HG02588 (cell line): Measurements from ENCODE around the gene KLHL29.

Experiments used
- ATAC-seq: cut with Tn5 transposase; IDR thresholded peaks from one replicate; pipeline ENCODE4 v1.9.1; 2021; ENCODE audit warnings: mild to moderate bottlenecking, moderate library complexity; ENCODE audit not compliant: unreplicated experiment

Gene KLHL29

GRCh38 chr2:23394700-23395099 is 9.7 kb downstream of the KLHL29 start:
- no peak for ATAC-seq

GRCh38 chr2:23397478-23397877 is 12.5 kb downstream of the KLHL29 start:
- no peak for ATAC-seq

GRCh38 chr2:23399674-23400261 is 14.8 kb downstream of the KLHL29 start:
- ATAC-seq, result peak; percentile 67

- ATAC-seq, result no peak
Observed at GRCh38 chr2:23400703-23401102, 15.7 kb downstream of the KLHL29 start.

- ATAC-seq, result no peak
Observed at GRCh38 chr2:23401427-23402204, 16.6 kb downstream of the KLHL29 start.

- no peak for ATAC-seq
Observed at GRCh38 chr2:23402205-23402740, 17.3 kb downstream of the KLHL29 start.

GRCh38 chr2:23404426-23404825 is 19.4 kb downstream of the KLHL29 start:
- ATAC-seq, result peak; percentile 55

GRCh38 chr2:23409248-23409647 is 24.3 kb downstream of the KLHL29 start:
- ATAC-seq, result no peak

- no peak for ATAC-seq
Observed at GRCh38 chr2:23410596-23410995, 25.6 kb downstream of the KLHL29 start.

- ATAC-seq, result no peak
Observed at GRCh38 chr2:23411752-23412431, 26.9 kb downstream of the KLHL29 start.

GRCh38 chr2:23412556-23413155 is 27.7 kb downstream of the KLHL29 start:
- no peak for ATAC-seq

GRCh38 chr2:23413641-23414040 is 28.7 kb downstream of the KLHL29 start:
- no peak for ATAC-seq

GRCh38 chr2:23414106-23414505 is 29.1 kb downstream of the KLHL29 start:
- ATAC-seq, result no peak

GRCh38 chr2:23414871-23415270 is 29.9 kb downstream of the KLHL29 start:
- ATAC-seq, result no peak

GRCh38 chr2:23417310-23417709 is 32.3 kb downstream of the KLHL29 start:
- ATAC-seq, result no peak

GRCh38 chr2:23418056-23418455 is 33.1 kb downstream of the KLHL29 start:
- ATAC-seq, result no peak

GRCh38 chr2:23418461-23418911 is 33.5 kb downstream of the KLHL29 start:
- ATAC-seq, result no peak

- no peak for ATAC-seq
Observed at GRCh38 chr2:23419171-23420090, 34.5 kb downstream of the KLHL29 start.

GRCh38 chr2:23420091-23420839 is 35.3 kb downstream of the KLHL29 start:
- ATAC-seq, result no peak
